Tibial nerve (tissue), 4 donors: Measurements from ENCODE around the gene KLHL17. TPM values are rescaled to one million over a fixed set of nuclear protein-coding genes. Genes with fewer than 3 reads are reported as not detected.
"Not testable (repeated sequence)": the region's sequence is repeated elsewhere in the genome, so short reads cannot be mapped to it uniquely, and the experiment has no call there.

ENCODE experiments used
- DNase-seq, 2 donors: peaks; one replicate each; pipeline ENCODE4 v3.0.0-alpha.2; 2019; ENCODE audit warnings: low spot score in 2 of 2
- H3K27ac ChIP-seq, 4 donors: fragments of 200-600 bp; sonication (generic) in 3 of 4; one replicate each; pipeline ENCODE4 v1.5.1; 2017 to 2019; ENCODE audit warnings: mild to moderate bottlenecking in 1 of 4
- H3K27me3 ChIP-seq, 2 donors: fragments of 200-600 bp; sonication (generic) in 1 of 2; one replicate each; pipeline versions ENCODE4 v1.5.1 to v1.6.0; 2017 to 2019
- H3K36me3 ChIP-seq, 3 donors: fragments of 200-600 bp; sonication (generic); one replicate each; pipeline ENCODE4 v1.5.1; 2018 to 2019
- H3K4me1 ChIP-seq, 4 donors: fragments of 200-600 bp; sonication (generic) in 3 of 4; one replicate each; pipeline ENCODE4 v1.5.1; 2017 to 2019
- H3K4me3 ChIP-seq, 4 donors: fragments of 200-600 bp; sonication (generic) in 3 of 4; one replicate each; pipeline ENCODE4 v1.5.1; 2017 to 2019; ENCODE audit warnings: mild to moderate bottlenecking in 1 of 4, moderate library complexity in 1 of 4
- H3K9me3 ChIP-seq, 4 donors: fragments of 200-600 bp; sonication (generic) in 3 of 4; one replicate each; pipeline ENCODE4 v1.5.1; 2017 to 2019
- EP300 ChIP-seq, 2 donors: sonication (generic); formaldehyde crosslinking; IDR thresholded peaks; one replicate each; pipeline ENCODE4 v1.6.1; 2017; ENCODE audit warnings: antibody characterized with exemption in 2 of 2, mild to moderate bottlenecking in 1 of 2
- POLR2A ChIP-seq, 2 donors: fragments of 450-650 bp; IDR thresholded peaks; one replicate each; pipeline ENCODE4 v1.6.1; 2017; ENCODE audit warnings: antibody characterized with exemption in 2 of 2, mild to moderate bottlenecking in 2 of 2, moderate library complexity in 2 of 2
- WGBS, 2 donors: methylation state at CpG; one replicate each; pipeline ENCODE4 v1.1.5; 2018; 5-methylcytosine and 5-hydroxymethylcytosine counted together
- total RNA-seq, 4 donors: library from RNA; depleted of rRNA; stranded (reverse); fragments of >200 nt; gene quantifications; one replicate each; pipeline ENCODE4 v1.1.0, GENCODE V29; 2016
- TF ChIP-seq, protein P1 (sequence below), 5 experiments: fragments of 200-600 bp in 3 of 5; fragments of 450-650 bp in 2 of 5; sonication (generic) in 3 of 5; IDR thresholded peaks; one replicate each; pipeline ENCODE4 v1.5.1; 2016 to 2019; ENCODE audit warnings: antibody characterized with exemption in 5 of 5, mild to moderate bottlenecking in 3 of 5, moderate library complexity in 2 of 5

Gene KLHL17
- total RNA-seq, 4 donors from 2014 or later = 4.2 to 19.2 (median 11.9) TPM

DNA sequence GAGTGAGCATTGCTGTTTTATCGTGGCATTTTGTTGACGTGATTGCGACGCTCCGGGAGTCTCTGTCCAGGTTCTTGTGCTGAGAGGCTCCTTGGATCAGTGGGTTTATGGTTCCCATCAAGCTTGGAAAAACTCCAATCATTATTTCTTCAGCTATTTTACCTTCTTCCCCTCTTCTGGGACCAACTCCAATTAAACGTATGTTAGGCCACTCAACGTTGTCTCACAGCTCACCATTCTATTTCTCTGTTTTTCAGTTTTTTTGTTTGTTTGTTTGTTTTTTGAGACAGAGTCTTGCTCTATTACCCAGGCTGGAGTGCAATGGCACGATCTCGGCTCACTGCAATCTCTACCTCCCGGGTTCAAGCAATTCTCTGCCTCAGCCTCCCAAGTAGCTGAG, 31.5 kb downstream of the KLHL17 start:
- no peak for DNase-seq
- TF ChIP-seq EP300 (IDR thresholded peaks at IDR 0.05) (no peak), POLR2A (IDR thresholded peaks at IDR 0.05) (no peak)
- TF ChIP-seq, protein P1, sequence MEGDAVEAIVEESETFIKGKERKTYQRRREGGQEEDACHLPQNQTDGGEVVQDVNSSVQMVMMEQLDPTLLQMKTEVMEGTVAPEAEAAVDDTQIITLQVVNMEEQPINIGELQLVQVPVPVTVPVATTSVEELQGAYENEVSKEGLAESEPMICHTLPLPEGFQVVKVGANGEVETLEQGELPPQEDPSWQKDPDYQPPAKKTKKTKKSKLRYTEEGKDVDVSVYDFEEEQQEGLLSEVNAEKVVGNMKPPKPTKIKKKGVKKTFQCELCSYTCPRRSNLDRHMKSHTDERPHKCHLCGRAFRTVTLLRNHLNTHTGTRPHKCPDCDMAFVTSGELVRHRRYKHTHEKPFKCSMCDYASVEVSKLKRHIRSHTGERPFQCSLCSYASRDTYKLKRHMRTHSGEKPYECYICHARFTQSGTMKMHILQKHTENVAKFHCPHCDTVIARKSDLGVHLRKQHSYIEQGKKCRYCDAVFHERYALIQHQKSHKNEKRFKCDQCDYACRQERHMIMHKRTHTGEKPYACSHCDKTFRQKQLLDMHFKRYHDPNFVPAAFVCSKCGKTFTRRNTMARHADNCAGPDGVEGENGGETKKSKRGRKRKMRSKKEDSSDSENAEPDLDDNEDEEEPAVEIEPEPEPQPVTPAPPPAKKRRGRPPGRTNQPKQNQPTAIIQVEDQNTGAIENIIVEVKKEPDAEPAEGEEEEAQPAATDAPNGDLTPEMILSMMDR (IDR thresholded peaks at IDR 0.05) = no peak
- peaks cover 0 to 2% of the 10 kb centered on the region in 2 donors for H3K27me3 ChIP-seq
- WGBS, 2 donors = 95 to 96% methylated on average over 10 of the region's 10 CpGs
- peaks cover 0 to 4% (median 0%) of the 10 kb centered on the region in 4 donors for H3K4me1 ChIP-seq
- H3K36me3 ChIP-seq = no peaks in the 10 kb centered on the region
- no peak overlapping the region for H3K27ac ChIP-seq
- H3K4me3 ChIP-seq = no peak overlapping the region
- peaks cover 0 to 21% (median 0%) of the 10 kb centered on the region in 4 donors for H3K9me3 ChIP-seq

DNA sequence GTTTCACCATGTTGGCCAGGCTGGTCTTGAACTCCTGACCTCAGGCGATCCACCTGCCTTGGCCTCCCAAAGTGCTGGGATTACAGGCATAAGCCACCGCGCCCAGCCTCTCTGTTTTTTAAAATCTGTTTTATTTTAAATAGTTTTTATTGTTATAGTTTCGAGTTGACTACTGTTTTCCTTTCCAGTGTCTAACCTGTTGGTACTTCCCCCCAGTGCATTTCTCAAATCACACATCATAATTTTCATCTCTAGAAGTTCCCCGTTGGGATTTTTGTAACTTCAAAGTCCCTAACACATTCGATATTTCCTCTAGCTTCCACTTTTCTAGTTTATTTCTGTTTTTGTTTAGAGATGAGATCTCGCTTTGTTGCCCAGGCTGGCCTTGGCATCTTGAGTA, 32.0 kb downstream of the KLHL17 start:
- 92 to 99% methylated on average over 7 of the region's 7 CpGs for WGBS, 2 donors
- TF ChIP-seq, protein P1 (IDR thresholded peaks at IDR 0.05) = no peak
- TF ChIP-seq EP300 (IDR thresholded peaks at IDR 0.05) (no peak), POLR2A (IDR thresholded peaks at IDR 0.05) (no peak)
- H3K27ac ChIP-seq = no peak overlapping the region
- H3K4me3 ChIP-seq = no peak overlapping the region
- H3K4me1 ChIP-seq = peaks cover 0 to 4% (median 0%) of the 10 kb centered on the region in 4 donors
- peaks cover 0 to 7% of the 10 kb centered on the region in 2 donors for H3K27me3 ChIP-seq
- no peak for DNase-seq
- peaks cover 0 to 21% (median 0%) of the 10 kb centered on the region in 4 donors for H3K9me3 ChIP-seq
- H3K36me3 ChIP-seq = no peaks in the 10 kb centered on the region

DNA sequence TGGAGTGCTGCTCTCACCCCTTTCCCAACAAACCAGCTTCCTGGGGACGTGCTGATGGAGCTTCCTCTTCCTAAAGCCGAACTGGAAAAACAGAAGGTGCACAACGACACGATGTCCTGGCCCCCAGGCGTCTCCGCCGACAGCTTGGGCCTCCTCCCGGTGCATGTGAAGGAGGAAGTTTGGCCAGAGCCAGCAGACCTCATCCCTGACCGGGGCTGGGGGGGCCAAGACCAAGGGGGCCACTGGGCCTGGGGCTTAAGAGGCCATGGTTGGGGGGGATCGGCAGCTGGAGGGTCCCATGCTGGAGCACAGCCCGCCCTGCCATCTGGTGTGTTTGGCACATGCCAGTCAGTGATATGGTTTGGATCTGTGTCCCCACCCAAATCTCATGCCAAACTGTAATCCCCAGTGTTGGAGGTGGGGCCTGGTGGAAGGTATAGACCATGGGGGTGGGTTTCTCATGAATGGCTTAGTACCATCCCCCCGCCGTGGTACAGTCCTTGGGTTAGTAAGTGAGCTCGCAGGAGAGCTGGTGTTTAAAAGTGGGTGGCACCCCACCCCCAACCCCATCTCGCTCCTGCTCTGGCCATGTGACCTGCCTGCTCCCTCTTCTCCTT, 33.1 kb downstream of the KLHL17 start:
- H3K27ac ChIP-seq = no peak overlapping the region
- TF ChIP-seq POLR2A (IDR thresholded peaks at IDR 0.05) (no peak), EP300 (IDR thresholded peaks at IDR 0.05) (no peak)
- TF ChIP-seq, protein P1 (IDR thresholded peaks at IDR 0.05) = no peak
- WGBS, 2 donors = 74 to 75% methylated on average over 11 to 12 of the region's 15 CpGs

DNA sequence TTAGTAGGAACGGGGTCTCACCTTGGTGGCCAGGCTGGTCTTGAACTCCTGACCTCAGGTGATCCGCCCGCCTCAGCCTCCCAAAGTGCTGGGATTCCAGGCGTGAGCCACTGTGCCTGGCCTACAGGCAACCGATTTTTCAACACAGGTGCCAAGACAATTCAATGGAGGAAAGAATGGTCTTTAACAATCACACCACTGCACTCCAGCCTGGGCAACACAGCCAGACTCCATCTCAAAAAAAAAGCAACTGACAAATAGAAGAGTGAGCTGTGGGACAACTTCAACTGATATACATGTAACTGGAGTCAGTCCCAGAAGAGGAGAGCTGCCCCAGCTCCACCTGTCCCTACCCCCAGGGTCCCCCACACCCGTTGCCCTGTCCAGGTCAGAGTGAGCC, 34.2 kb downstream of the KLHL17 start:
- peaks cover 0 to 23% of the 10 kb centered on the region in 2 donors for H3K27me3 ChIP-seq
- H3K27ac ChIP-seq, H3K4me3 ChIP-seq, H3K36me3 ChIP-seq, DNase-seq: not testable (repeated sequence)
- H3K4me1 ChIP-seq = peaks cover 0 to 21% (median 7%) of the 10 kb centered on the region in 4 donors
- 86 to 94% methylated on average over 6 of the region's 6 CpGs for WGBS, 2 donors
- H3K9me3 ChIP-seq = peaks cover 0 to 21% (median 0%) of the 10 kb centered on the region in 4 donors

More for the DNA sequence above, 33.1 kb downstream of the KLHL17 start:
- H3K9me3 ChIP-seq = peaks cover 0 to 21% (median 0%) of the 10 kb centered on the region in 4 donors
- peaks cover 0 to 18% of the 10 kb centered on the region in 2 donors for H3K27me3 ChIP-seq
- no peaks in the 10 kb centered on the region for H3K36me3 ChIP-seq
- DNase-seq = no peak
- H3K4me3 ChIP-seq = no peak overlapping the region
- peaks cover 0 to 11% (median under 1%) of the 10 kb centered on the region in 4 donors for H3K4me1 ChIP-seq

DNA sequence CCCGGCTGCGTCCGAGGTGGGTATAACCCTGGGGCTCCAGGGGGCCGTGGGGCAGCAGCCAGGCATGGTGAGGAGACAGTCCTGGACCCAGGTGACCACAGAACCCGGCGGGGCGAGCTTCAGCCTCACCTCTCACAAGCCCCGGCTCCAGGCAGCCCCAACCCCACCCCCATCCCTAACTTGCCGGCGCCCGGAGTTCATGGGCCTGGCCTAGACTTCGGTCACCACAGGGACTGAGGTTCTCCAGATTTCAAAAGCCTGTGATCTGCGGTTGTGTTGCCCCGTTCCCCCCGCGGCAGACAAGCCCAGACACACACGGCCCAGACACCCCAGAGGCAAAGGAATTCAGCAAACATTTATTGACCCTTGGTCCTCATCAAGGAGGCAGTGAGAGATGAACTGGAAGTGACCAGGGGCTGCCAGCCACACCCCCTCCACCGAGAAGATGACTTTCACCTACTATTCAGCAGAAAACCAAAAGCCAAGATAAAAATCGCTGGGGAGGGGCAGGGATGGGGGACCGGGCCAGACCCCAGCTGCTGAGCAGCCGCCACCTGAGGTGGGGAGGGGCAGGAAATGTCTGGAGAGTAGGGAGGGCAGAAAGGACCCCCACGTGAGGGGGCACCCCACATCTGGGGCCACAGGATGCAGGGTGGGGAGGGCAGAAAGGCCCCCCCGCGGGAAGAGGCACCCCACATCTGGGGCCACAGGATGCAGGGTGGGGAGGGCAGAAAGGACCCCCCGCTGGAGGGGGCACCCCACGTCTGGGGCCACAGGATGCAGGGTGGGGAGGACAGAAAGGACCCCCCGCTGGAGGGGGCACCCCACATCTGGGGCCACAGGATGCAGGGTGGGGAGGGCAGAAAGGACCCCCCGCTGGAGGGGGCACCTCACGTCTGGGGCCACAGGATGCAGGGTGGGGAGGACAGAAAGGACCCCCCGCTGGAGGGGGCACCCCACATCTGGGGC, 35.6 kb downstream of the KLHL17 start:
- H3K4me3 ChIP-seq = no peak overlapping the region
- no peak for DNase-seq
- no peaks in the 10 kb centered on the region for H3K36me3 ChIP-seq
- TF ChIP-seq EP300 (IDR thresholded peaks at IDR 0.05) (no peak), POLR2A (IDR thresholded peaks at IDR 0.05) (no peak)
- TF ChIP-seq, protein P1 (IDR thresholded peaks at IDR 0.05) = no peak
- peaks cover 0 to 33% (median 17%) of the 10 kb centered on the region in 4 donors for H3K4me1 ChIP-seq
- WGBS, 2 donors = 29 to 42% methylated on average over 18 to 21 of the region's 30 CpGs
- H3K27ac ChIP-seq = no peak overlapping the region
- peaks cover 0 to 31% of the 10 kb centered on the region in 2 donors for H3K27me3 ChIP-seq
- H3K9me3 ChIP-seq = peaks cover 0 to 21% (median 0%) of the 10 kb centered on the region in 4 donors
